ENCODE results near the gene GET3.

The GET3 gene

DNA sequence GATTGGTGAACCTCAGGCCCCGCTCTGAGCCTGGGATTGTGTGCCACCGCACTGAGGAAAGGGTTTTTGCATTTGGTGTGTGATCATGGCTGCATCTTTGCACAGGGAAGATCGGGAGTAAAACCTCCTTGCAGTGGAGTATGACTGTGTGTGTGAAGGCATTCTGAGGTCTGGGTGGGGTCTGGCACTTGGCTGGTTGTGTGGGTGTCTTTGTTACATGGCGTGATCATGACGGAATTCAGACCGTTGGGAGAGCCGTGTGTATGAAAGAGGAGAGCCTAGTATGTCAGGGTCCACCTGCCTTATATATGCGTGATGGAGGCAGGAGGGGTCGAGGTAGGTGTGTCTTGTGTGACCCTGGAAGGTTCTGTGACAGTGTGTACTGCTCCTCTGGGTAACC is 13.6 kb downstream of the GET3 start:
- DNase-seq (ENCODE audit: low read depth in 2 of 2, low spot score in 1 of 2), result no peak

GRCh38 chr19:12751635-12752034 is 14.3 kb downstream of the GET3 start, which contains the start of gene BEST2:
Gene BEST2, plus strand, starts transcription at chr19:12751791. Its CDS starts 802 bp downstream, at chr19:12752593.
- DNase-seq (ENCODE audit: low read depth in 2 of 2, low spot score in 1 of 2), result no peak

GRCh38 chr19:12752056-12752781 is 14.9 kb downstream of the GET3 start:
- no peak for DNase-seq (ENCODE audit: low read depth in 2 of 2, low spot score in 1 of 2)

GRCh38 chr19:12754465-12755196 is 17.3 kb downstream of the GET3 start:
- no peak for DNase-seq (ENCODE audit: low read depth in 2 of 2, low spot score in 1 of 2)

DNA sequence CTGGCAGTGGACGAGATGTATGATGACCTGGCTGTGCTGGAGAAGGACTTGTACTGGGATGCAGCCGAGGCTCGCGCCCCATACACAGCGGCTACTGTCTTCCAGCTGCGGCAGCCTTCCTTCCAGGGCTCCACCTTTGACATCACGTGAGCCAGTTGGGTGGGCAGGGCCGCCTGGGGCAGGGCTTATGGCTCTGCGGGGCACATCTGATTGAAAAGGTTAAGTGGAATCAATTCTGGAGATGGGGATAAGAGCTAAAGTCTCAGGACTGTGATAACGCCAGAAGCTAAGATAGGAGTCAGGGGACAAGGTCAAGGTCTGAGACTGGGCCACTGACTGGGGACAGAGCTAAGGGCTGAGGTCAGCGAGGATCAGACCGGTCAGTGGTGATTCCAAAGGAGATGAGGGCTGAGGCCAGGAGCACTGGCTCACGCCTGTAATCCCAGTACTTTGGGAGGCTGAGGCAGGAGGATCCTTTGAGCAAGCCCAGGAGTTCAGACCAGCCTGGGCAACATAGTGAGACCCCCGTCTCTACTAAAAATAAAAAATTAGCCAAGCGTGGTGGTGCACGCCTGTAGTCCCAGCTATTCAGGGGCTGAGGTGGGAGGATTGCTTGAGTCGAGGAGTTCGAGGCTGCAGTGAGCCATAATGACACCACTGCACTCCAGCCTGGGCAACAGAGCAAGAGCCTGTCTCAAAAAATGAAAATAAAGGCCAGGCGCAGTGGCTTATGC is 19.0 kb downstream of the GET3 start:
- DNase-seq (ENCODE audit: low read depth in 2 of 2, low spot score in 1 of 2), result no peak

DNA sequence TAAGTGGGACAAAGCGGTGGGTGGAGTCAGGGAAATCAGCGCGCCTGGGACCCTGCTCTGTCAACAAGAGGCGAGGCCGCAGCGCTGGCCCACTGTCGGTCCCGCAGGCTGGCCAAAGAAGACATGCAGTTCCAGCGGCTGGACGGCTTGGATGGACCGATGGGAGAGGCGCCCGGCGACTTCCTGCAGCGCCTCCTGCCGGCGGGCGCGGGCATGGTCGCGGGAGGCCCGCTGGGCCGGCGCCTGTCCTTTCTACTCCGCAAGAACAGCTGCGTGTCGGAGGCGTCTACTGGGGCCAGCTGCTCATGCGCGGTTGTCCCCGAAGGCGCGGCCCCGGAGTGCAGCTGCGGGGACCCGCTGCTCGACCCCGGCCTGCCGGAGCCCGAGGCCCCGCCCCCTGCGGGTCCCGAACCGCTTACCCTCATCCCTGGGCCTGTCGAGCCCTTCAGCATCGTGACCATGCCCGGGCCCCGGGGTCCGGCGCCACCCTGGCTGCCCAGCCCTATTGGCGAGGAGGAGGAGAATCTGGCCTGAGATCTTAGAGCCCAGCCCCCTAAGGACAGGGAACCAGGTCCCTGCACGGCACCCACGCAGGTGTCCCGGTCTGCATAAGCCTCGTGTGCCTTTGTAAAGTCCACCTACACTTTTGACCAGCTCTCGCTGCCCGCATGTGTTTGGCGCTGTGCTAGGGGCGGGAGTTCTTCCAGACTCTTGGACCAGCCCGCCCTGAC is 20.4 kb downstream of the GET3 start:
- DNase-seq (ENCODE audit: low read depth in 2 of 2, low spot score in 1 of 2), result peak in 1 of 2 donors; percentile 30

DNA sequence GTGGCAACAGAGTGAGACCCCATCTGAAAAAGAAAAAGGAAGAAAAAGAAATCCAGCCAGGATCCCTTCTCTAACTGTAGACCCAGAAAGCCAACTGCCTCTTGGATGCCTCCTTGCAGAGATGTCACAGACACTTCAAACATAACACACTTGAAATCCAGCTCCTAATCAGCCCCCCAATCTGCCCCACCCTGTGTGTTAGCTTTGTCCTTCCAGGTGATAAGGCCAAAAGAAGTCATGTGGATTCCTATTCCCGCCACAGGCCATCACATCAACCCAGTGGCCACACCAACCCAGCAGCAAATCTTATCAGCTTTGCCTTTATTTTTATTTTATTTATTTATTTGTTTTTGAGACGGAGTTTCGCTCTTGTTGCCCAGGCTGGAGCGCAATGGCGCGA is 22.4 kb downstream of the GET3 start:
- DNase-seq (ENCODE audit: low read depth in 2 of 2, low spot score in 1 of 2), result no peak

- DNase-seq (ENCODE audit: low read depth in 2 of 2, low spot score in 1 of 2), result no peak
Measured at GRCh38 chr19:12763100-12763499, 25.8 kb downstream of the GET3 start.

DNA sequence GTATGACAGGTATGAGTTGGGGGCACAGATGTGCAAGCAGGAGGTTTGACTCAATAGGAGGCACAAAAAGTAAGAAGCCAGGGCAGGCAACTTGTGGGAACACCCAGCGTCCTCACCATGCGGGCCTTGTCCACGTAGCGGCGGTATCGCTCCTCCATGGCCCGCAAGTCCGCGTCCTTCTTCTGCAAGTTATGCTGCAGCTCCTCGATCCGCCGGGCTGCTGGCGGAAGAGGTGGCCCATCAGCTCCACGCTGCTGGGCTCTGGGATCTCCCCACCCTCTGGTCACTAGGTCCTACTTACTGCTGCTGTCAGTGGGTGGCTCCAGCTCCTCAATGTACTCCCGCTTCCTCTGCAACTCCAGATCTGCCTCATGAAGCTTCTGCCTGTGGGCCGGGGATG is 27.4 kb downstream of the GET3 start:
- DNase-seq (ENCODE audit: low read depth in 2 of 2, low spot score in 1 of 2), result no peak

DNA sequence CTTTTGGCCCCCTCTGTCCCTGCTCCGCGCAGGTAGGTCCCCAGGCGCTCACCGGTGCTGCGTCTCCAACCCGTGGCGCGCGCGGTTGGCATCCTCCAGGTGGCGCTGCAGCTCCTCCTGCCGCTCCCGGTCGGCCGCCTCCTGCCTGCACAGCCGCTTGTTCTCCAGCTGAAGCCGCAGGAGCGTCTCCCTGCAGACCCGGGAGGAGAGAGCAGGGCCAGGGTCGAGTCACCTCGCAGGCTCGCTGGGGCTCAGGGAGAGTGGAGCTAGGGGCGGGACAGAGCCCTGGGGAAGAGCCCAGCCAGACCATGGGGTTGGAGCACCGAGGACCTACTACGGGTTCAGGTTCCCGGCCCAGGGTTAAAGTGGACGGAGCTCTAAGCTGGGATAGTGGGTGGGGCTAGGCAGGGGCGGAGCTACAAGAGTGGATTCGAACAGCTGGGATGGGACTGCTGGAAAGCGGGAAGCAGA is 28.8 kb downstream of the GET3 start:
- DNase-seq (ENCODE audit: low read depth in 2 of 2, low spot score in 1 of 2), result peak in 1 of 2 donors; percentile 57

DNA sequence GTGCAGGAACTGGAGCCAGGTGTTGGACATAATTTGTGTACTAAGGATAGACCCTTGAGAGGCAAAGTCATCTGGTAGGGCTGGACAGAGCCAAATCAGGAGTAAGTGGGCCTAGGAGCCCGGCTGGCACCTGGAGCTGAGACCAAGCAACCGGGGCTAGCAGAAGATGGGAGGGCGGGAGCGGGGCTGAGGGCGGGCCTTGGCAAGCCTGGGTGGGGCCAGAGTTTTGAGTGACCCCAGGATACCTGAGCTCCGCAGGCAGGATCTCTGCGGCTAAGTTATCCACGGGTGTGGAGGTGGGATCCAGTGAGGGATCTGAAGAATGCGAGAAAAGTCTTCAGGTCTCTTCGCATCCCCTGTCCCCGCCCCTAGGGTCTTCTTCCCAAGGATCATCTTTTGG is 29.9 kb downstream of the GET3 start:
- no peak for DNase-seq (ENCODE audit: low read depth in 2 of 2, low spot score in 1 of 2)

- DNase-seq (ENCODE audit: low read depth in 2 of 2, low spot score in 1 of 2), result no peak
Measured at GRCh38 chr19:12767666-12768065, 30.4 kb downstream of the GET3 start.

DNA sequence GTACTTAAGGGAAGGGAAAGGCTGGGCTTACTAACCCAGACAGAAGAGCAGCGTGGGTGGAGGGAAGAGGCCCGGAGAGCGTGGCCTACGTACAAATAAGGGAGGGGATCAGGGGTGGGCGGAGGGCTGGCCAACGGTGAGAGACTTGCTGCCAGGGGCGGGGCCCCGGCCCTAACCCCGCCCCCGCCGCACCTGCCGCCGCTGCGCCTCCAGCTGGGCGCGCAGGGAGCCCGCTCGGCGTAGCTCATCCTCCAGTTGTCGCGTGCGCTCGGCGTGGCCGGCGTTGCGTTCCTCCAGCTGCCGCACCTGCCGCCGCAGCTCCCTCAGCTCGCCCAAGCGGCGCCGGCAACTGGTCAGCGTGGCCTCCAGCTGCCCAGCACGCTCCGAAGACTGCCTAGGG is 32.4 kb downstream of the GET3 start:
- no peak for DNase-seq (ENCODE audit: low read depth in 2 of 2, low spot score in 1 of 2)

GRCh38 chr19:12770922-12771321 is 33.6 kb downstream of the GET3 start:
- DNase-seq (ENCODE audit: low read depth in 2 of 2, low spot score in 1 of 2), result no peak

DNA sequence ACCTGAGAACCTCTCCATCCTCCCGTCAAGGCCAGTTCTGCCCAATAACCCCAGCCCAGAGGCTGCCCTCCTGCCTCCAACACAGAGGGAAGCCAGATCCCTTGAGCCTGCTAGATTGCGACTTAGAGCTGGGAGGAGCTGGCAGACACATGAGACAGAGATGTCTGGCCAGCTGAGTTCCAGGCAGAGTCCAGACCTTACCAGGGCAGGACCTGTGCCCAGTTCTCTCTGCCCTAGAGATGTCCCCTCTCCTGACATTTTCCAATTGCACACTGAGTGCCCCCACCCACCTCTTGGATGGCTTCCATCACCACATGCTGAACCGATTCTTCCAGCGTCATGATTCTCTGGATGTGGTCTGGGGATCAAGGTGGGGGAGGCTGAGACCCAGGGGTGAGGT is 35.0 kb downstream of the GET3 start:
- no peak for DNase-seq (ENCODE audit: low read depth in 2 of 2, low spot score in 1 of 2)

GRCh38 chr19:12773571-12773970 is 36.3 kb downstream of the GET3 start:
- no peak for DNase-seq (ENCODE audit: low read depth in 2 of 2, low spot score in 1 of 2)

GRCh38 chr19:12774588-12775555 is 37.6 kb downstream of the GET3 start, which contains the start of gene HOOK2:
Gene HOOK2, minus strand, starts transcription at chr19:12775552. Its CDS starts 103 bp downstream, at chr19:12775449.
- DNase-seq (ENCODE audit: low read depth in 2 of 2, low spot score in 1 of 2), result no peak

DNA sequence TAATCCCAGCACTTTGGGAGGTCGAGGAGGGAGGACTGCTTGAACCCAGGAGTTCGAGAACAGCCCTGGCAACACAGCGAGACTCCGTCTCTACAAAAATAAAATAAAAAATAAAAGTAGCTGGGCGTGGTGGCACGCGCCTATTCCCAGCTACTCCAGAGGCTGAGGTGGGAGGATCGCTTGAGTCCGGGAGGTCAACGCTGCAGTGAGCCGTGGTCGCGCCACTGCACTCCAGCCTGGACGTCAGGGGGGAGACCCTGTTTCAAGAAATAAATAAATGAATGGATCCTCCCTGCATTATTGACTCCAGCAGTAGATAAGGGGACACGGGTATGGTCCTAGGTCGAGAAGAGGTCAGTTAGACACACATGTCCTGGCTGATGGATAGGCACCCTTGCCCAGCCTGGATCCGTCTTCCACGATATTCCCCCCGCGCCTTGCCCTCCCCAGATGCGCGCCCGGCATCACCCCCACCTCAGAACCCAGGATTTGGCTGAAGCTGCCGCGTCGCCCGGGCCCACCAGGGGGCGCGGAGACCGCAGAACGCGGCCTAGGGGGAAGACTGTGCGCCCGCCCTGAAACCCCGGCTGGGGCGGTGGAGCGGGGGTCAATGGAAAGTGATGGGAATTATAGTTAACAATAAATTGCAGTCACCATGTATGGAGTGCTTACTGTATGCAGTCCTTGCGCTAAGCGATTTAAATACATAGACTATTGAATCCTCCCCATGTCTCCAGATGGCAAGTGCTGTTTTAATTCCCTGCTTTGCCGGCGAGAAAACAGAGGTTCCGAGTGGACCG is 40.1 kb downstream of the GET3 start:
- peak; percentile 55 to 69 for DNase-seq (ENCODE audit: low read depth in 2 of 2, low spot score in 1 of 2)
